Frontal cortex (tissue), 4 donors: ENCODE results near the gene F10. TPM values are rescaled to one million over a fixed set of nuclear protein-coding genes. Genes with fewer than 3 reads are reported as not detected.

Experiments used
- DNase-seq, 2 donors: peaks; one replicate each; pipeline ENCODE4 v3.0.0; 2012; ENCODE audit warnings: low spot score in 2 of 2
- FAIRE-seq: peaks from 2 replicates; lab custom pipeline; 2012; peaks lifted over from hg19 to GRCh38; lab: Jason Lieb, UNC
- total RNA-seq: library from RNA; depleted of rRNA; stranded (reverse); fragments of >200 nt; gene quantifications from one replicate; pipeline ENCODE4 v1.2.3, GENCODE V29; 2014
- donor health status: control.
- donor health status: control.
- donor health status: control.

F10 gene
- total RNA-seq, 1 donor from 2014 or later = 0.82 TPM

GRCh38 chr13:113113846-113114271, 8.7 kb upstream of the F10 start:
- FAIRE-seq = no peak
- no peak for DNase-seq

DNA sequence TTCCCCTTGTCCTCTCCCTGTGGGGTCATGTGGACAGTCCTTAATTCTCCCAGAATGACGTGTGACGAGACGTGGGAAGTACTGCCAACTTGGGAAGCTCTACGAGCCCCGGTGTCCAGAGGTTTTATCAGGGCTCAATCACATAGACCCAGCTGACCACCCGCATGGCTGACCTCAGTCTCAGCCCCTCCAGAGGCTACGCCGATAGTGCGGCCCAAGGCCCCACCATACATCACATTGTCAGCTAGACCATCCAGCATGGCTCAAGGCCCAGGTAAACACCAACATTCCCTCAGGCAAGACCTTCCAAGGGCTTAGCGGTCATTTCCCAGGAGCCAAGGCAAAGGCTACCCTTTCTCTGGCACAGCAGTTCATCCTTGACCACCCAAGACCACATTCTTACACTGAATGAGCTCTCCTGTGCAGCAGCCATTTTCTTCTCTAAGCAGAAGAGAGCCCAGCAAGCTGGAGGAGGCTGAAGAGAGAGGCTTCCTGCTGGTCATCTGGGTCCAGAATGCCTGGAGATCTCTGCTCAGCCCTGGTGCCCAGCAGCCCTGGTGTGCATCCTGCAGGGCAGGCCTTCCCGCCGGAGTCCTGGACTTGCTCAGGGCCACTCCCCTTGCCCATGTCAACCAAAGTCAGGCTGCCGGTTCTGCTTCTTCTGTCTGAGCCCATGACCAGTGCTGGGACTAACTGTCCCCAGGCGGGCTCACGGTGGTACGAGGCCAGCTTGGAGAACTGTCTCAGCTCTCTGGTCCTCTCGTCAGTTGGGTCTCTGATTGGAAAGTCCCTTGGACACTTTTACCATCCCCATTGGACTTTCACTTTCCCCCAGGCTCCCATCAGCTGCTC, 7.9 kb upstream of the F10 start:
- FAIRE-seq (no peak), DNase-seq (no peak)

- DNase-seq (no peak), FAIRE-seq (no peak)
Measured at GRCh38 chr13:113115363-113116205, 7.0 kb upstream of the F10 start.

GRCh38 chr13:113116206-113116800, 6.3 kb upstream of the F10 start:
- FAIRE-seq (no peak), DNase-seq (no peak)

DNA sequence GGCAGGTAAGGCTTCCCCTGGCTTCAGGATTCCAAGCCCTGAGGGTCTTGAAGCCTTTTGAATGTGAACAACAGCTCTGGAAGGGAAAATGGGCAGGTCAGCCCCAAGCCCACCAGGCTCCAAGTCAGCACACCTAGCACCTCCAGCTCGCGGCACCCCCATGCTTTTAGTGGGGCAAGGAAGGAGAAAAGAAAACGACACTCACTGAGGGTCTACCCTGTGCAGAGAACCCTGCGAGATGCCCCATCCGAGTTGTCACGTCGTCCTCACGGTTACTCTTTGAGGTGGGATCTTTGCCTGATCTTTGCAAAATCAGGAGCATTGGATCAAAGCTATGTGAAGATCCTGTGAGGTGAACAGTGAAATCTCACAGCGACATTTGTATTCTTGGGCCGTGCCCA, 5.7 kb upstream of the F10 start:
- DNase-seq = no peak
- FAIRE-seq = no peak

- DNase-seq (no peak), FAIRE-seq (no peak)
Measured at GRCh38 chr13:113117335-113117872, 5.2 kb upstream of the F10 start.

GRCh38 chr13:113117911-113118260, 4.7 kb upstream of the F10 start:
- DNase-seq (no peak), FAIRE-seq (no peak)

- DNase-seq = no peak
Measured at GRCh38 chr13:113118261-113119021, 4.2 kb upstream of the F10 start.

GRCh38 chr13:113119166-113119821, 3.3 kb upstream of the F10 start:
- no peak for DNase-seq

More at GRCh38 chr13:113118261-113119021, 4.2 kb upstream of the F10 start:
- FAIRE-seq = no peak

DNA sequence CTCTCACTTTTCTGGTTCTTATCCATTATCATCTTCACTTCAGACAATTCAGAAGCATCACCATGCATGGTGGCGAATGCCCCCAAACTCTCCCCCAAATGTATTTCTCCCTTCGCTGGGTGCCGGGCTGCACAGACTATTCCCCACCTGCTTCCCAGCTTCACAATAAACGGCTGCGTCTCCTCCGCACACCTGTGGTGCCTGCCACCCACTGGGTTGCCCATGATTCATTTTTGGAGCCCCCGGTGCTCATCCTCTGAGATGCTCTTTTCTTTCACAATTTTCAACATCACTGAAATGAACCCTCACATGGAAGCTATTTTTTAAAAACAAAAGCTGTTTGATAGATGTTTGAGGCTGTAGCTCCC, 2.8 kb upstream of the F10 start:
- FAIRE-seq = no peak
- DNase-seq = no peak

More at GRCh38 chr13:113119166-113119821, 3.3 kb upstream of the F10 start:
- no peak for FAIRE-seq

DNA sequence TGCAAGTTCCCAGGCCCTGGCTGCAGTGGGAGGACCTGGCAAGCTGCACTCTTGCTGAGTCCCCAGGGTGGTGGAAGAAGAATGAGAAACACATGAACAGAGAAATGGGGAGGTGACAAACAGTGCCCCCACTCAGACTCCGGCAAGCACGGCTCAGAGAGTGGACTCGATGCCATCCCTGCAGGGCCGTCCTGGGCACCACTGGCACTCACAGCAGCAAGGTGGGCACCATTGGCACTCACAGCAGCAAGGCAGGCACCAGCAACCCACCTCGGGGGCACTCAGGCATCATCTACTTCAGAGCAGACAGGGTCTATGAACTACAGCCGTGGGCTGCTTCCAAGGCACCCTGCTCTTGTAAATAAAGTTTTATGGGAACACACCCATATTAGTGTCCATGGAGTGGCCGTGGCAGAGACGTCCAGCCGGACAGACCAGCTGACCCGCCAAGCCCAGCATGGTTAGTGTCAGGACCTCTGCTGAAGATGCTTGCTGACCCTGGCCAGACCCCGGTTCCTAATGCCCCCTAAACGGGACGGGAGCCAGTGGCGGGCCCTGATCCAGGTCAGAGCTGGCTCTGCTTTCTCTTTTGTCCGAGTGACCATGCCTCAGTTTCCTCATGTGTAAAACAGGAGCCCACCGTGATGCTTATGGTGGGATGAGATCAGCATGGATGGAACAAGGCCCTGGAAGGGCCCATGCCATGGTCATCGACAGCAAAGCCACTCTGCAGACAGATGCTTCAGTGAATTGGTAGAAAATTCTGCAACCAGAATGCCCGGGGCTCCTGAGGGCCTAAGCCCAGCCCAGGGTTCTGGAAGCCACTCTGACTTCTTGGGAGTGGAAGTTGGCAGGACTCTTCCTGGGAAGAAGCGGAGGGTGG, 2.1 kb upstream of the F10 start:
- FAIRE-seq = no peak

DNA sequence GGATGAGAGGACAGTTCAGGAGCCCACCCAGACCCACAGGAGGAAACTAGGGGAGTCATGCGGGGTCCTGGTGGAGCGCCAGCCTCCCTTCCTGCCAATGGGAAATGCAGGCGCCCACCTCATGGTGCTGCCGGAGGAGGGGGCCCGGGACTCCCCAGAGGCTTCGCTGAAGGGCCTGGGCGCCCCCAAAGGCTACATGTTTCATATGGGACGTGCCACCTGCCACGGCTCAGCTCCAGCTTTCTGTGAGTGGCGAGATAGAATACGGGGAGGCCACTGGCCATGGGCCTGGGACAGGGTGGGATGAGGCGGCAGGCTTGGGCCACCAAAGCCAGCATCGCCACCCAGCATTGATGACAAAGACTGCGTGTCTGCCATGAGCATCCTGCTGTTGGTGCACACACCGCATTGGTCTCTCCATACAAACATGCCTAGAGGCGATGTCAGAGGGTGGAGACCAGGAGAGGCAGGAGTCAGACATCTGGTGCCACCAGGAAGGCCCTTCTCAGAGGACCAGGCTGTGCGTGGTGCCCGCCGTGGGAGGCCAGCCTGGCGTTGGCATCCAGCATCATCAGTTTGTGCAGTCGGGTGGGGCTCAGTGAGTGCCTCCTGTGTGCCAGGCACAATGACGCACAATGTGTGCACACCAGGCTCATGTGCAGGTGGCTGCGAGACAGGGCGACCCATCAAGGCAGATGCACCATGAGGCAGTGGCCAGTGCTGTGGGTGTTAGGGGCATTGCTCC, 1.2 kb upstream of the F10 start:
- no peak for DNase-seq
- FAIRE-seq = no peak

More for the DNA sequence above, 2.1 kb upstream of the F10 start:
- no peak for DNase-seq

DNA sequence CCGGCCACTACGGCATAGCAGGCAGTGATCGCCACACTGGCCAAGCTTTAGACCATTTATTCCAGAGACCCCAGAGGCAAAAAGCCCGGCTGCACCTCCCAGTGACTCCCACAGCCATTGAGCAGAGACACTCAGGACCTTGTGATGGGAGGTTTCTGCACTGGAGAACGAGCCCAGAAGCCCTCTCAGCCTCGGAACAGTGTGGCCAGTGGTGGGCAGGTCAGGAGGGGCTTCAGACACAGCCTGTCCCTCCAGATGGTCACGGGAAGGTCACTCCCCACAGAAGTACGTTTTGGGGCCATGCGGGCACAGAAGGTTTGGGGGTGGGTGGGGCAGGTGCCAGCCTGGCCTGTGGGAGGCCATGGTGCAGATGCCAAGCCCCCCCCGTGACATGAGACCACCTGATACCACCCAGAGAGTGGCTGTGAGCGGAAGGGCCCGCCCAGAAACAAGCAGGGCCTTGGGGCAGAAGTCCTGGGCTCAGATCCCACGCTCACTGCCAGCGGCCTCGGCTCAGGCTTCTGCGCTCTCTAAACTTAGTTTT, 599 bp upstream of the F10 start:
- no peak for FAIRE-seq

DNA sequence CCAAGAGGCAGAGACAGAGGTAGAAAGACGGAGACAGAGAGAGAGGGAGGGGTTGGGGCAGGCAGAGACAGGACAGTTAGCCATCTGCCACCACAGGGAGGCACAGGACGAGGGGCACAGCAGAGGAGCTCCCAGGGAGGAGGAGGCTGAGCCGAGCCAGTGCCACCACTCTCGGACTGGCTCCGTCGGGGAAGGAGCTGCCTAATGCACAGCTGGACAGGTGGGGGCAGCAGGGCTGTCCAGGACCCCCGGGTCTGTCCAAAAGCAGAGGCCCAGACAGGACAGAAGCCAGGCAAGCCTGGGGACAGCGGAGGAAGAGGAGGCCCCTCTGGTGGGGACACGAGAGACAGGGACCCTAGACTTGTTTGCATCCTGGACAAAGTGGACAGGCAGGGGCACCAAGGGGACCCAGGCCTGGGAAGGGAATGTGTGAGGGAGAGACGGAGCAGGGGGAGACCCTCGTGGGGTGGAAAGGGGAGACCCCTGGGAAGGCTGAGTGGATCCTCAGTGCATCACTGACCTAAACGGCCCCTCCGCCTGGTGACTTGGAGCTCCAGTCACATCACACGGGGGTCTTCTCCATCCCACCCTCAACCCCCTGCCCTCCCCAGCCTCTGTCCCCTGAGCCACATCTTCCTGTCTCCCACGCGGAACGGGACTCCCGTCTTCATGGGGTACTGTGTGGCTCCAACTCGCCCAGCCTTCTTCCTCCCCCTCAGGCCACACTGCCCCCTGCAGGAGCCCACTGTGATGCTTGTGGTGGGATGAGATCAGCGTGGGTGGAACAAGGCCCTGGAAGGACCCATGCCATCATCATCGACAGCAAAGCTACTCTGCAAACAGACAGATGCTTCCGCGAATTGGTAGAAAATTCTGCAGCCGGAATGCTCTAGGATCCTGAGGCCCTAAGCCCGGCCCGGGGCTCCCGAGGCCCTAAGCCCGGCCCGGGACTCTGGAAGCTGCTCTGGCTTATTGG, 915 bp downstream of the F10 start:
- DNase-seq = no peak
- FAIRE-seq = no peak

More for the DNA sequence above, 599 bp upstream of the F10 start:
- no peak for DNase-seq

DNA sequence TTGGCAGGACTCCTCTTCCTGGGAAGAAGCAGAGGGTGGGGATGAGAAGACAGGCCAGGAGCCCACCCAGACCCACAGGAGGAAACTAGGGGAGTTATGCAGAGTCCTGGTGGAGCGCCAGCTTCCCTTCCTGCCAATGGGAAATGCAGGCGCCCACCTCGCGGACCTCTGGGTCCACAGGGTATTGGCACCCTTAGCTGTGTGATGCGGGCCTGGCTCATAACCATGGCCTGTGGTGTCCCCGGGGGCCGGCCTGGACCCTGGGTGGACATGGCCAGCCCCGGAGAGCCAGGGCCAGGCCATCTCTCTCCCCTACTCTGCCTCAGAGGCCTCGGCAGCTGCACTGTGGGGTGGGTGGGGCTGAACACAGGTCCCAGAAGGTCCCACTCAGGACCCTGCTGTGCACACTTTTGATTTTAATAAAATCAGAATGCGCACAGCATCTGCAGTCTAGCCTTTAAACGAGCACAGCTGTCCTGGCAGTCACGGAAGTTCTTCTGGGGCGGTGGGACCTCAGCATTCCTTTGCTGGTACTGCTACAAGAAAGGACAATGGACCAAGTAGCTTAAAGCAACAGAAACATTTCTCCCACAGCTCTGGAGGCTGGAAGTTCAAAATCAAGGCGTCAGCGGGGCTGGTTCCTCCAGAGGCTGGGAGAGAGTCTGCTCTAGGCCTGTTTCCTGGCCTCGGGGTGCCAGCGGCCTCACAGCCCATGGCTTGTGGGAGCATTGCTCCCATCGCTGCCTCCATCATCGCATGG, 1.8 kb downstream of the F10 start:
- DNase-seq (no peak), FAIRE-seq (no peak)
